ACHN (cell line): ENCODE results near the gene RNF222.
"Not testable (repeated sequence)": the region's sequence is repeated elsewhere in the genome, so short reads cannot be mapped to it uniquely, and the experiment has no call there.

Experiments
- DNase-seq: peaks from one replicate; pipeline ENCODE4 v3.0.0-alpha.2; 2015
- in situ Hi-C: cut with HindIII; loops from 2 replicates; pipeline ENCODE4 v1.10.0; 2017; ENCODE audit warnings: low sequenced_read_pairs, low pct_ligation_motif_present, low pct_unique_long_range_greater_than_20kb

RNF222 gene

GRCh38 chr17:8386841-8387240, 10.8 kb downstream of the RNF222 start:
- in situ Hi-C loops, result no loop called here

GRCh38 chr17:8384801-8385378, 12.7 kb downstream of the RNF222 start:
- peak; percentile 95 for DNase-seq
- in situ Hi-C loops, result no loop called here

More at GRCh38 chr17:8386841-8387240, 10.8 kb downstream of the RNF222 start:
- no peak for DNase-seq

- in situ Hi-C loops, result no loop called here
Observed at GRCh38 chr17:8383143-8383822, 14.3 kb downstream of the RNF222 start, which contains the start of gene RPL26. TSS of gene RPL26 (minus strand) at chr17:8383193. CDS start at chr17:8382310, 883 bp downstream.

GRCh38 chr17:8382880-8383142, 14.8 kb downstream of the RNF222 start:
- in situ Hi-C loops, result no loop called here
- no peak for DNase-seq

More at GRCh38 chr17:8383143-8383822, 14.3 kb downstream of the RNF222 start, which contains the start of gene RPL26:
- DNase-seq, result peak; percentile 100

GRCh38 chr17:8382052-8382879, 15.4 kb downstream of the RNF222 start:
- in situ Hi-C loops, result no loop called here
- peak; percentile 24 for DNase-seq

GRCh38 chr17:8380049-8380448, 17.6 kb downstream of the RNF222 start:
- in situ Hi-C loops, result no loop called here
- DNase-seq, result no peak

GRCh38 chr17:8378117-8378516, 19.5 kb downstream of the RNF222 start:
- DNase-seq, in situ Hi-C loops: not testable (repeated sequence)

GRCh38 chr17:8377422-8377821, 20.2 kb downstream of the RNF222 start:
- in situ Hi-C loops, result no loop called here

GRCh38 chr17:8376271-8377067, 21.2 kb downstream of the RNF222 start, which contains the start of gene KRABD2:
TSS of gene KRABD2 (minus strand) at chr17:8376704.
- in situ Hi-C loops, result no loop called here
- peak; percentile 91 for DNase-seq

More at GRCh38 chr17:8377422-8377821, 20.2 kb downstream of the RNF222 start:
- DNase-seq, result no peak

- peak; percentile 13 for DNase-seq
- in situ Hi-C loops, result no loop called here
Observed at GRCh38 chr17:8375738-8376259, 21.8 kb downstream of the RNF222 start.

GRCh38 chr17:8373856-8374255, 23.8 kb downstream of the RNF222 start:
- DNase-seq, result not testable (repeated sequence)

GRCh38 chr17:8372422-8372821, 25.2 kb downstream of the RNF222 start:
- DNase-seq, result no peak
- in situ Hi-C loops, result no loop called here

More at GRCh38 chr17:8373856-8374255, 23.8 kb downstream of the RNF222 start:
- in situ Hi-C loops, result not testable (repeated sequence)

- no peak for DNase-seq
- in situ Hi-C loops, result no loop called here
Observed at GRCh38 chr17:8371786-8372185, 25.8 kb downstream of the RNF222 start.

GRCh38 chr17:8369944-8370343, 27.7 kb downstream of the RNF222 start:
- DNase-seq, result no peak
- in situ Hi-C loops, result no loop called here

GRCh38 chr17:8368193-8368592, 29.4 kb downstream of the RNF222 start:
- DNase-seq, result no peak
- in situ Hi-C loops, result no loop called here

GRCh38 chr17:8366231-8366630, 31.4 kb downstream of the RNF222 start:
- DNase-seq, result peak; percentile 28
- in situ Hi-C loops, result no loop called here

GRCh38 chr17:8365143-8365542, 32.5 kb downstream of the RNF222 start:
- DNase-seq, result peak; percentile 26
- in situ Hi-C loops, result no loop called here

GRCh38 chr17:8362651-8363332, 34.8 kb downstream of the RNF222 start:
- in situ Hi-C loops, result no loop called here
- no peak for DNase-seq
